Stimulated activated CD4-positive, alpha-beta T cell treated with anti-CD3 and anti-CD28 coated beads, Interleukin-1b, Interleukin-23, amount 100 ng/mL, for 1 hour (primary cell): Measurements from ENCODE around the gene RGS14.

Experiments used
- DNase-seq, 2 donors: peaks; one replicate each; pipeline ENCODE4 v3.0.0-alpha.2; 2020; ENCODE audit warnings: low read depth in 2 of 2

RGS14 gene

GRCh38 chr5:177357459-177358351 lies at the start of gene RGS14:
TSS of gene RGS14 (plus strand) at chr5:177357924. CDS start at chr5:177358025, 101 bp downstream.
- DNase-seq, result no peak

GRCh38 chr5:177308740-177309139 lies 49.0 kb upstream of the RGS14 start:
- DNase-seq, result no peak

GRCh38 chr5:177309351-177310191 lies 48.2 kb upstream of the RGS14 start:
- DNase-seq, result peak; percentile 44 to 46

GRCh38 chr5:177310332-177310731 lies 47.4 kb upstream of the RGS14 start:
- no peak for DNase-seq

- no peak for DNase-seq
Measured at GRCh38 chr5:177310757-177311391, 46.9 kb upstream of the RGS14 start.

GRCh38 chr5:177311392-177311722 lies 46.4 kb upstream of the RGS14 start:
- DNase-seq, result no peak

- peak; percentile 85 to 92 for DNase-seq
Measured at GRCh38 chr5:177311723-177312648, 45.7 kb upstream of the RGS14 start, which contains the start of gene MXD3. TSS of gene MXD3 (minus strand) at chr5:177311898. CDS start at chr5:177311830, 68 bp downstream.

- DNase-seq, result no peak
Measured at GRCh38 chr5:177312649-177313181, 45.0 kb upstream of the RGS14 start.

- no peak for DNase-seq
Measured at GRCh38 chr5:177313561-177314259, 44.0 kb upstream of the RGS14 start.

- DNase-seq, result no peak
Measured at GRCh38 chr5:177314376-177315342, 43.1 kb upstream of the RGS14 start.

GRCh38 chr5:177315411-177315810 lies 42.3 kb upstream of the RGS14 start:
- no peak for DNase-seq

- no peak for DNase-seq
Measured at GRCh38 chr5:177316005-177316404, 41.7 kb upstream of the RGS14 start.

- DNase-seq, result peak; percentile 42 to 59
Measured at GRCh38 chr5:177317959-177318377, 39.8 kb upstream of the RGS14 start.

- no peak for DNase-seq
Measured at GRCh38 chr5:177319913-177320588, 37.7 kb upstream of the RGS14 start.

- DNase-seq, result no peak
Measured at GRCh38 chr5:177320879-177321278, 36.8 kb upstream of the RGS14 start.

GRCh38 chr5:177325868-177326381 lies 31.8 kb upstream of the RGS14 start:
- no peak for DNase-seq

- no peak for DNase-seq
Measured at GRCh38 chr5:177327539-177328522, 29.9 kb upstream of the RGS14 start.
